ENCODE results near the gene TAB2.
A peak's percentile ranks its signal among the peaks of the same experiment; 100 is the strongest.

TAB2 gene

DNA sequence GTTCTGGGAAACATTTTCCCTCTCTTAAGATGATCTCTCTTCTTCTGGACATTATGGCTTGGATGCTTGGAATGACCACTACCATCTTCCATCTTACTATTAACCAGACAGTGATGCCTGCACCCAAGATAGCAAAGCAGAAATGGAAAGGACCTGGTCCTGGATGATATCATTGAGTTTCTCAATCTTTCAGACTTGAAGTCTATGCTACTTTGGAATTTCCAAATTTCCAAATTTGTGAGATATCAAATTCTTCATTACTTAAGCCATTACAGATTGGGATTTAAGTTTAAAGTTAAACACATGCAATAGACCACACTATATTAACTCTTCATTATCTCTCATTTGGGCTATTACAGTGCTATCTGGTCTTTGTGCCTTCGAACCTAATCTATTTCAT is 3.7 kb upstream of the TAB2 start:
- no peak overlapping the region for H3K27ac Mint-ChIP-seq
- H3K4me3 Mint-ChIP-seq = no peak overlapping the region

GRCh38 chr6:149314325-149314905 is 3.1 kb upstream of the TAB2 start:
- no peaks in the 10 kb centered on the region for H3K9me3 Mint-ChIP-seq
- H3K36me3 Mint-ChIP-seq (ENCODE audit: low read depth) = no peaks in the 10 kb centered on the region
- H3K4me3 Mint-ChIP-seq = no peak overlapping the region
- no peaks in the 10 kb centered on the region for H3K27me3 Mint-ChIP-seq (ENCODE audit: low read depth)
- no peak for TF ChIP-seq CTCF (IDR thresholded peaks at IDR 0.05; ENCODE audit: unreplicated experiment in 3 of 3)
- H3K27ac Mint-ChIP-seq = no peak overlapping the region
- peaks cover 10% of the 10 kb centered on the region for H3K4me1 Mint-ChIP-seq

More for the DNA sequence above, 3.7 kb upstream of the TAB2 start:
- H3K4me1 Mint-ChIP-seq = peaks cover 5% of the 10 kb centered on the region
- H3K27me3 Mint-ChIP-seq (ENCODE audit: low read depth) = no peaks in the 10 kb centered on the region
- H3K36me3 Mint-ChIP-seq (ENCODE audit: low read depth) = no peaks in the 10 kb centered on the region
- H3K9me3 Mint-ChIP-seq = peaks cover 2% of the 10 kb centered on the region
- no peak for TF ChIP-seq CTCF (IDR thresholded peaks at IDR 0.05; ENCODE audit: unreplicated experiment in 3 of 3)

DNA sequence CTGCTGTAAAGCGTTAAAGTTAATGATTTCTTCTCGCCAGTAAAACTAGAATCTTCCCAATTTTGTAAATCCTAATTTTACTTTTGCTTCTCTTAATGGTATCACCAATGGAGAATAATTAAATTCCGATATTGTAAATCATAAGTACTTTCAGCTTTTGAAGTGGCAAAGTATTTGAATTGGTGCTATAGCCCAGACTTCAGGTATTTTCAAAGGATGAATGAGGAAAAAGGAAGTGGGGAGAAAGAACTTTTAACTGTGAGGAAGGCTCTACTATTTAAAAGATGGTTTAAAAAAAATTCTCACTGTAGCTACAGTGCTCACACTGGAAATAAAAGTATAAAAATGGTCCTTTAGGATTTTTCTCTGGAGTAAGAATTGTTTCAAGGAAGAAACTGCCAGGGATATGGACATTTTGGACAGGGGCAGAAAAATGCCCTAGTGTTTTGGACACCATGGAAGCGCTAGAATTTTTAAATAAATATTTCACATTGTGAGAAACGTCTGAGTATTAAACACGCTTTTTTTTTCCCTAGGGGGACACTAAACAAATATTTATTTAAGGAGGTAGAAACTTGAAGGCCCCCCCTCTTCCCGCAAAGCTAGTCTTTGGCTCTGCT is 1.3 kb upstream of the TAB2 start:
- Mint-ChIP-seq H3K27me3 (ENCODE audit: low read depth) (no peaks in the 10 kb centered on the region), H3K4me1 (peaks cover 22% of the 10 kb centered on the region), H3K36me3 (ENCODE audit: low read depth) (no peaks in the 10 kb centered on the region), H3K9me3 (no peaks in the 10 kb centered on the region), H3K4me3 (peak overlapping the region; percentile 82 to 90 (median 89)), H3K27ac (peak overlapping the region; percentile 89 to 94 (median 90))
- no peak for TF ChIP-seq CTCF (IDR thresholded peaks at IDR 0.05; ENCODE audit: unreplicated experiment in 3 of 3)

- Mint-ChIP-seq H3K9me3 (no peaks in the 10 kb centered on the region), H3K4me3 (peak overlapping the region; percentile 82 to 90 (median 89)), H3K36me3 (ENCODE audit: low read depth) (no peaks in the 10 kb centered on the region), H3K27me3 (ENCODE audit: low read depth) (no peaks in the 10 kb centered on the region), H3K27ac (peak overlapping the region; percentile 89 to 94 (median 90)), H3K4me1 (peaks cover 26% of the 10 kb centered on the region)
- no peak for TF ChIP-seq CTCF (IDR thresholded peaks at IDR 0.05; ENCODE audit: unreplicated experiment in 3 of 3)
Observed at GRCh38 chr6:149316740-149317643, 520 bp upstream of the TAB2 start.

DNA sequence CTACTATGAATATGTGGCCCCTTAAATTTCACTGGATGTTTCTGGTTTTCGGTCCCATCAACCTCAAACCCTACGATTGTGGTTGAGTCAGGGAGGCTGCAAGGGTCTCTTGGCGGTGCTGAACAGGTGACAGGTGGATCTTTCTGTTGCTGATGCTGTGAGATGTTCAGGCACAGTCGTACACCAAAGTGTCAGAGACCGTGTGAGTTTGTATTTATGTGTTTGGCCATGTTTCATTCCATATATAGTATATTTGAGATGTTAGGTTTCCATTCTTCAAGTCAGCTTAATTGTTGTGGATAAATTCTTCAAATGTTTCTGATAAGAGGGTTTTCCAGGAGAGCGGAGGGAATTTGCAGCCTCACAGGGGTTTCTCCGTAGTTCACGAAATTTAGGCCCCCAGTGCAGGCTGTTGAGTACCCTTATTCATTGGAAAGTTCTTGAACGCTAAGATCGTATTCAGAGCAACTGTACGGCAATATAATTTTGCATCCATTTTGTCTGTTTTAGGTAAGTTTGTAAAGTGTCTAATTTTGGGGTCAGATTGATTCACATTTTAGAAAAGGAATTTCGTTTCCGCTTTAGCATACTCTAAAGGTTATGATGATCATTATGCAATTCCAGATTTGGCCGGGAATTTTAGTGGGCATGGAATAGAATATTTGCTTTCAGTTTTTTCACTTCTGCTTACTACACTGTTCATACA is 1.2 kb downstream of the TAB2 start:
- TF ChIP-seq CTCF (IDR thresholded peaks at IDR 0.05; ENCODE audit: unreplicated experiment in 3 of 3) = no peak
- no peaks in the 10 kb centered on the region for H3K9me3 Mint-ChIP-seq
- no peaks in the 10 kb centered on the region for H3K27me3 Mint-ChIP-seq (ENCODE audit: low read depth)
- peaks cover 37% of the 10 kb centered on the region for H3K4me1 Mint-ChIP-seq
- no peaks in the 10 kb centered on the region for H3K36me3 Mint-ChIP-seq (ENCODE audit: low read depth)
- peak overlapping the region; percentile 82 to 89 (median 89) for H3K4me3 Mint-ChIP-seq
- peak overlapping the region; percentile 87 to 95 (median 93) for H3K27ac Mint-ChIP-seq
